HepG2 (cell line): ENCODE data around the gene TUBA4B. TPM values are rescaled to one million over a fixed set of nuclear protein-coding genes. Genes with fewer than 3 reads are reported as not detected.
A peak's percentile ranks its signal among the peaks of the same experiment; 100 is the strongest.

Experiments
- FOXK2 ChIP-seq: fragments of 450-650 bp; IDR thresholded peaks from 2 replicates; pipeline ENCODE4 v1.6.1; 2016
- HDAC6 ChIP-seq: fragments of 200-600 bp; sonication (generic); IDR thresholded peaks from 2 replicates; pipeline ENCODE4 v1.7.0; 2017; ENCODE audit warnings: mild to moderate bottlenecking, antibody characterized with exemption, low read length, low read depth
- HNRNPH1 ChIP-seq: fragments of 200-400 bp; formaldehyde crosslinking; optimal IDR thresholded peaks from 2 replicates; pipeline ENCODE3; 2017; ENCODE audit warnings: mild to moderate bottlenecking, low read depth, low read length
- KAT8 ChIP-seq: IDR thresholded peaks from 2 replicates; pipeline ENCODE4 v1.6.1; 2016; ENCODE audit warnings: missing genetic modification reagents, missing compliant biosample characterization
- KLF6 ChIP-seq: IDR thresholded peaks from 2 replicates; pipeline ENCODE4 v1.8.0; 2016; ENCODE audit warnings: missing biosample characterization, missing genetic modification reagents
- MYNN ChIP-seq: sonication (generic); formaldehyde crosslinking; IDR thresholded peaks from 2 replicates; pipeline ENCODE4 v1.4.0; 2020; ENCODE audit warnings: mild to moderate bottlenecking, low read depth, missing genetic modification reagents
- NFE2L2 ChIP-seq: fragments of 150-350 bp; IDR thresholded peaks from 2 replicates; pipeline ENCODE4 v1.6.1; 2014; ENCODE audit warnings: low read length
- POLR2AphosphoS2 ChIP-seq: IDR thresholded peaks from 2 replicates; pipeline ENCODE4 v1.6.1; 2011; ENCODE audit warnings: low read depth, low read length, improper control_type of control experiment
- POLR2AphosphoS5 ChIP-seq: IDR thresholded peaks from 2 replicates; pipeline ENCODE4 v1.6.1; 2012; ENCODE audit warnings: low read depth, low read length
- PPARG ChIP-seq: conservative IDR thresholded peaks from 2 replicates; pipeline ENCODE4 v1.6.1; 2016; ENCODE audit warnings: missing biosample characterization, missing genetic modification reagents
- TAF1 ChIP-seq: sonication (generic); formaldehyde crosslinking; IDR thresholded peaks from 2 replicates; pipeline ENCODE4 v1.4.0; 2020; ENCODE audit warnings: missing genetic modification reagents
- WIZ ChIP-seq: sonication (generic); formaldehyde crosslinking; IDR thresholded peaks from 2 replicates; pipeline ENCODE4 v1.5.1; 2020; ENCODE audit warnings: mild to moderate bottlenecking, missing genetic modification reagents
- ZKSCAN5 ChIP-seq: sonication (generic); formaldehyde crosslinking; IDR thresholded peaks from 2 replicates; pipeline ENCODE4 v1.5.1; 2020; ENCODE audit warnings: mild to moderate bottlenecking, missing genetic modification reagents
- ZNF3 ChIP-seq: IDR thresholded peaks from 2 replicates; pipeline ENCODE4 v1.7.0; 2017; ENCODE audit warnings: inconsistent platforms
- ZNF598 ChIP-seq: sonication (generic); formaldehyde crosslinking; IDR thresholded peaks from 2 replicates; pipeline ENCODE4 v1.5.1; 2020; ENCODE audit warnings: mild to moderate bottlenecking, missing genetic modification reagents, borderline replicate concordance
- ZNF816 ChIP-seq: sonication (generic); formaldehyde crosslinking; IDR thresholded peaks from 2 replicates; pipeline ENCODE4 v1.8.0; 2022; ENCODE audit warnings: missing genetic modification reagents, mild to moderate bottlenecking, borderline replicate concordance
- polyA plus RNA-seq, 8 experiments: library from polyadenylated mRNA; depleted of rRNA in 3 of 8; stranded (reverse) in 7 of 8; unstranded in 1 of 8; fragments of >200 nt; fragmentation: Illumina TruSeq in 4 of 8; extraction: Trizol in 4 of 8; gene quantifications; 2 replicates each; pipeline versions ENCODE4 v1.2.1 to v1.2.3, GENCODE V29; 2011 to 2016; ENCODE audit warnings: low read depth in 4 of 8, missing spikeins in 1 of 8, mixed read lengths in 1 of 8; ENCODE audit not compliant: insufficient read depth in 1 of 8
- total RNA-seq, 5 experiments: library from RNA; depleted of rRNA; stranded (reverse); fragments of >200 nt; fragmentation: Illumina TruSeq; extraction: Trizol; gene quantifications; 2 replicates each; pipeline ENCODE4 v1.2.3, GENCODE V29; 2016; ENCODE audit warnings: low read depth in 1 of 5
- TF ChIP-seq, protein P1 (sequence below): sonication (generic); formaldehyde crosslinking; IDR thresholded peaks from 2 replicates; pipeline ENCODE4 v1.5.0; 2020; ENCODE audit warnings: mild to moderate bottlenecking, missing genetic modification reagents, moderate library complexity
- TF ChIP-seq, protein P2 (sequence below): sonication (generic); formaldehyde crosslinking; IDR thresholded peaks from 2 replicates; pipeline ENCODE4 v1.5.1; 2020; ENCODE audit warnings: mild to moderate bottlenecking, missing genetic modification reagents, moderate library complexity
- TF ChIP-seq, protein P3 (sequence below): sonication (generic); formaldehyde crosslinking; conservative IDR thresholded peaks from 2 replicates; pipeline ENCODE4 v1.8.1; 2023; ENCODE audit warnings: missing genetic modification reagents
- TF ChIP-seq, protein P4 (sequence below): sonication (generic); formaldehyde crosslinking; IDR thresholded peaks from 2 replicates; pipeline ENCODE4 v1.4.0; 2020; ENCODE audit warnings: mild to moderate bottlenecking, missing genetic modification reagents
- TF ChIP-seq, protein P5 (sequence below): sonication (generic); formaldehyde crosslinking; IDR thresholded peaks from 2 replicates; pipeline ENCODE4 v1.8.0; 2022; ENCODE audit warnings: mild to moderate bottlenecking, missing genetic modification reagents

Gene TUBA4B
- total and polyA plus RNA-seq, 2 of the 13 experiments (the other 11 are each of a cell fraction or from before 2014, with no cell fraction given), result 0.18 to 0.22 TPM

DNA sequence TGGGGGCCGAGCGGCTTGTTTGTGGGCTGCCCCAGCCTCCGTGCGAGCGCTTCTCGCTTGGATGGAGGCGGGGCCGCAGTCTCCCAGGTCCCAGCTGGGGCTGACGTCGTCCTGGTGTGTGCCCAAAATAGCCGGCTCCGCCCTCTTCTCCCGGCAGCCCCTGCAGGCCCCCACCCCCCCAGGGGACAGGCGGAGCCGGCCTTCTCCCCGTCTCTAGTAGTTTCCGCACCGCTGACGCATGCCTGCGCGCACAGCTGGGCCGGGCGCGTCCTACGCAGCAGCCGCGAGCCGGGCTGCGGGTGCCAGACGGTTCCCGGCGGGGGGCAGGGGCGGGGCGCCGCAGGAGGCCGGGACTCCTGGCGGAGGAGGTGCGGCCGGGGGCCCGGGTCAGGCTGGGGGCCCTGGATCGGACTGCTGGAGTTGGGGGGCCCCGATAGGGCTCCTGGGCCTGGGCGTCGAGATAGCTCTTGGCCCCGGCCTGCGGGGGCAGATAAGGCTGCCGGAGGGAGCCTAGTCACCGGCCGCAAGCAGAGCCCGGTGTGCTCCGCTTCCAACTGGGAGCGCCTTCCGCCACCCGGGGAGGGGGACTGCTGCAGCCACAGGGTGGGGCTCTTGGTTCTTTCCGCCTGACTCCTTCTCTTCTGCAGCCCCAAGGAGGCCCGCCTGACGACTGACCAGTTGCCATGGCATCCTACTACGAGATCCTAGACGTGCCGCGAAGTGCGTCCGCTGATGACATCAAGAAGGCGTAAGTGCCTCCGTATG is 26.3 kb downstream of the TUBA4B start, which contains the start of gene DNAJB2 (continued):
- TF ChIP-seq, protein P1, sequence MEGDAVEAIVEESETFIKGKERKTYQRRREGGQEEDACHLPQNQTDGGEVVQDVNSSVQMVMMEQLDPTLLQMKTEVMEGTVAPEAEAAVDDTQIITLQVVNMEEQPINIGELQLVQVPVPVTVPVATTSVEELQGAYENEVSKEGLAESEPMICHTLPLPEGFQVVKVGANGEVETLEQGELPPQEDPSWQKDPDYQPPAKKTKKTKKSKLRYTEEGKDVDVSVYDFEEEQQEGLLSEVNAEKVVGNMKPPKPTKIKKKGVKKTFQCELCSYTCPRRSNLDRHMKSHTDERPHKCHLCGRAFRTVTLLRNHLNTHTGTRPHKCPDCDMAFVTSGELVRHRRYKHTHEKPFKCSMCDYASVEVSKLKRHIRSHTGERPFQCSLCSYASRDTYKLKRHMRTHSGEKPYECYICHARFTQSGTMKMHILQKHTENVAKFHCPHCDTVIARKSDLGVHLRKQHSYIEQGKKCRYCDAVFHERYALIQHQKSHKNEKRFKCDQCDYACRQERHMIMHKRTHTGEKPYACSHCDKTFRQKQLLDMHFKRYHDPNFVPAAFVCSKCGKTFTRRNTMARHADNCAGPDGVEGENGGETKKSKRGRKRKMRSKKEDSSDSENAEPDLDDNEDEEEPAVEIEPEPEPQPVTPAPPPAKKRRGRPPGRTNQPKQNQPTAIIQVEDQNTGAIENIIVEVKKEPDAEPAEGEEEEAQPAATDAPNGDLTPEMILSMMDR (CRISPR knock-in tag), result peak; percentile 49
- peak; percentile 90 for TF ChIP-seq KAT8 (CRISPR knock-in tag)
- TF ChIP-seq KLF6, result peak; percentile 94
- peak; percentile 83; the same call in 1 of the 2 replicates for TF ChIP-seq MYNN (CRISPR knock-in tag)
- TF ChIP-seq PPARG (CRISPR knock-in tag), result peak; percentile 71; the same call in 1 of the 2 replicates
- TF ChIP-seq, protein P2, sequence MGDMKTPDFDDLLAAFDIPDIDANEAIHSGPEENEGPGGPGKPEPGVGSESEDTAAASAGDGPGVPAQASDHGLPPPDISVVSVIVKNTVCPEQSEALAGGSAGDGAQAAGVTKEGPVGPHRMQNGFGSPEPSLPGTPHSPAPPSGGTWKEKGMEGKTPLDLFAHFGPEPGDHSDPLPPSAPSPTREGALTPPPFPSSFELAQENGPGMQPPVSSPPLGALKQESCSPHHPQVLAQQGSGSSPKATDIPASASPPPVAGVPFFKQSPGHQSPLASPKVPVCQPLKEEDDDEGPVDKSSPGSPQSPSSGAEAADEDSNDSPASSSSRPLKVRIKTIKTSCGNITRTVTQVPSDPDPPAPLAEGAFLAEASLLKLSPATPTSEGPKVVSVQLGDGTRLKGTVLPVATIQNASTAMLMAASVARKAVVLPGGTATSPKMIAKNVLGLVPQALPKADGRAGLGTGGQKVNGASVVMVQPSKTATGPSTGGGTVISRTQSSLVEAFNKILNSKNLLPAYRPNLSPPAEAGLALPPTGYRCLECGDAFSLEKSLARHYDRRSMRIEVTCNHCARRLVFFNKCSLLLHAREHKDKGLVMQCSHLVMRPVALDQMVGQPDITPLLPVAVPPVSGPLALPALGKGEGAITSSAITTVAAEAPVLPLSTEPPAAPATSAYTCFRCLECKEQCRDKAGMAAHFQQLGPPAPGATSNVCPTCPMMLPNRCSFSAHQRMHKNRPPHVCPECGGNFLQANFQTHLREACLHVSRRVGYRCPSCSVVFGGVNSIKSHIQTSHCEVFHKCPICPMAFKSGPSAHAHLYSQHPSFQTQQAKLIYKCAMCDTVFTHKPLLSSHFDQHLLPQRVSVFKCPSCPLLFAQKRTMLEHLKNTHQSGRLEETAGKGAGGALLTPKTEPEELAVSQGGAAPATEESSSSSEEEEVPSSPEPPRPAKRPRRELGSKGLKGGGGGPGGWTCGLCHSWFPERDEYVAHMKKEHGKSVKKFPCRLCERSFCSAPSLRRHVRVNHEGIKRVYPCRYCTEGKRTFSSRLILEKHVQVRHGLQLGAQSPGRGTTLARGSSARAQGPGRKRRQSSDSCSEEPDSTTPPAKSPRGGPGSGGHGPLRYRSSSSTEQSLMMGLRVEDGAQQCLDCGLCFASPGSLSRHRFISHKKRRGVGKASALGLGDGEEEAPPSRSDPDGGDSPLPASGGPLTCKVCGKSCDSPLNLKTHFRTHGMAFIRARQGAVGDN (CRISPR knock-in tag), result peak; percentile 98
- TF ChIP-seq, protein P3, sequence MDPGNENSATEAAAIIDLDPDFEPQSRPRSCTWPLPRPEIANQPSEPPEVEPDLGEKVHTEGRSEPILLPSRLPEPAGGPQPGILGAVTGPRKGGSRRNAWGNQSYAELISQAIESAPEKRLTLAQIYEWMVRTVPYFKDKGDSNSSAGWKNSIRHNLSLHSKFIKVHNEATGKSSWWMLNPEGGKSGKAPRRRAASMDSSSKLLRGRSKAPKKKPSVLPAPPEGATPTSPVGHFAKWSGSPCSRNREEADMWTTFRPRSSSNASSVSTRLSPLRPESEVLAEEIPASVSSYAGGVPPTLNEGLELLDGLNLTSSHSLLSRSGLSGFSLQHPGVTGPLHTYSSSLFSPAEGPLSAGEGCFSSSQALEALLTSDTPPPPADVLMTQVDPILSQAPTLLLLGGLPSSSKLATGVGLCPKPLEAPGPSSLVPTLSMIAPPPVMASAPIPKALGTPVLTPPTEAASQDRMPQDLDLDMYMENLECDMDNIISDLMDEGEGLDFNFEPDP (CRISPR knock-in tag), result no peak
- peak; percentile 60; the same call in 1 of the 2 replicates for TF ChIP-seq POLR2AphosphoS5
- no peak for TF ChIP-seq POLR2AphosphoS2
- TF ChIP-seq WIZ, result no peak
- TF ChIP-seq, protein P4, sequence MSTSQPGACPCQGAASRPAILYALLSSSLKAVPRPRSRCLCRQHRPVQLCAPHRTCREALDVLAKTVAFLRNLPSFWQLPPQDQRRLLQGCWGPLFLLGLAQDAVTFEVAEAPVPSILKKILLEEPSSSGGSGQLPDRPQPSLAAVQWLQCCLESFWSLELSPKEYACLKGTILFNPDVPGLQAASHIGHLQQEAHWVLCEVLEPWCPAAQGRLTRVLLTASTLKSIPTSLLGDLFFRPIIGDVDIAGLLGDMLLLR (CRISPR knock-in tag), result peak; percentile 55; the same call in 1 of the 2 replicates
- TF ChIP-seq HNRNPH1, result no peak
- TF ChIP-seq HDAC6, result no peak
- TF ChIP-seq ZNF598 (CRISPR knock-in tag), result no peak
- TF ChIP-seq ZNF816, result peak; percentile 70; the same call in 1 of the 2 replicates
- TF ChIP-seq, protein P5, sequence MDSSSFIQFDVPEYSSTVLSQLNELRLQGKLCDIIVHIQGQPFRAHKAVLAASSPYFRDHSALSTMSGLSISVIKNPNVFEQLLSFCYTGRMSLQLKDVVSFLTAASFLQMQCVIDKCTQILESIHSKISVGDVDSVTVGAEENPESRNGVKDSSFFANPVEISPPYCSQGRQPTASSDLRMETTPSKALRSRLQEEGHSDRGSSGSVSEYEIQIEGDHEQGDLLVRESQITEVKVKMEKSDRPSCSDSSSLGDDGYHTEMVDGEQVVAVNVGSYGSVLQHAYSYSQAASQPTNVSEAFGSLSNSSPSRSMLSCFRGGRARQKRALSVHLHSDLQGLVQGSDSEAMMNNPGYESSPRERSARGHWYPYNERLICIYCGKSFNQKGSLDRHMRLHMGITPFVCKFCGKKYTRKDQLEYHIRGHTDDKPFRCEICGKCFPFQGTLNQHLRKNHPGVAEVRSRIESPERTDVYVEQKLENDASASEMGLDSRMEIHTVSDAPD (CRISPR knock-in tag), result 0 out of 2 replicates have a peak, but pooled peaks have one; percentile 29
- no peak for TF ChIP-seq ZNF3 (CRISPR knock-in tag)
- no peak for TF ChIP-seq NFE2L2
- TF ChIP-seq FOXK2, result no peak
- peak; percentile 79 for TF ChIP-seq TAF1 (CRISPR knock-in tag)
- no peak for TF ChIP-seq ZKSCAN5 (CRISPR knock-in tag)
